OCI-LY1 (cell line): ENCODE measurements around the gene ENOX2.

Source experiments
- H2AFZ ChIP-seq: fragments of 200-600 bp; sonication (generic), shearing (Covaris generic); 2 replicates; pipeline ENCODE4 v1.6.0; 2014; ENCODE audit warnings: antibody characterized with exemption, mild to moderate bottlenecking, low read length
- H3F3A ChIP-seq: fragments of 200-600 bp; sonication (generic), shearing (Covaris generic); 2 replicates; pipeline ENCODE4 v1.6.0; 2014; ENCODE audit warnings: mild to moderate bottlenecking, antibody characterized with exemption, low read length, moderate library complexity; ENCODE audit not compliant: insufficient read depth
- H3K27ac ChIP-seq: fragments of 200-600 bp; sonication (generic); 2 replicates; pipeline ENCODE4 v1.5.1; 2014; ENCODE audit warnings: low read length, mixed run types, mild to moderate bottlenecking, low read depth; ENCODE audit not compliant: poor library complexity, severe bottlenecking
- H3K27me3 ChIP-seq: fragments of 200-600 bp; sonication (generic); 2 replicates; pipeline ENCODE4 v1.6.0; 2014; ENCODE audit warnings: antibody characterized with exemption, mild to moderate bottlenecking, low read length, moderate library complexity; ENCODE audit not compliant: insufficient read depth
- H3K36me3 ChIP-seq: fragments of 200-600 bp; sonication (generic); 2 replicates; pipeline ENCODE4 v1.6.1; 2014; ENCODE audit warnings: mild to moderate bottlenecking, antibody characterized with exemption, low read length, moderate library complexity, mixed read lengths; ENCODE audit not compliant: insufficient read depth
- H3K4me1 ChIP-seq: fragments of 200-600 bp; sonication (generic); 2 replicates; pipeline ENCODE4 v1.5.1; 2014; ENCODE audit warnings: mild to moderate bottlenecking, low read length, moderate library complexity; ENCODE audit not compliant: insufficient read depth, severe bottlenecking
- H3K4me2 ChIP-seq: fragments of 200-600 bp; sonication (generic), shearing (Covaris generic); 2 replicates; pipeline ENCODE4 v1.6.1; 2014; ENCODE audit warnings: low read length
- H3K4me3 ChIP-seq: fragments of 200-600 bp; sonication (generic); 2 replicates; pipeline ENCODE4 v1.5.1; 2014; ENCODE audit warnings: low read length, low read depth, mild to moderate bottlenecking, mixed read lengths; ENCODE audit not compliant: poor library complexity, severe bottlenecking
- H3K79me2 ChIP-seq: fragments of 200-600 bp; shearing (Covaris generic); 2 replicates; pipeline ENCODE4 v1.6.1; 2016; ENCODE audit warnings: mixed run types, low read length, mixed read lengths; ENCODE audit not compliant: insufficient read depth
- H3K9ac ChIP-seq: fragments of 200-600 bp; sonication (generic), shearing (Covaris generic); 2 replicates; pipeline ENCODE4 v1.6.1; 2014; ENCODE audit warnings: mild to moderate bottlenecking, low read length, mixed read lengths
- H3K9me2 ChIP-seq: fragments of 200-600 bp; sonication (generic), shearing (Covaris generic); 2 replicates; pipeline ENCODE4 v1.6.1; 2014; ENCODE audit warnings: low read depth, mild to moderate bottlenecking, low read length, mixed read lengths
- H3K9me3 ChIP-seq: fragments of 200-600 bp; shearing (Covaris generic); 2 replicates; pipeline ENCODE4 v1.6.1; 2014; ENCODE audit warnings: low read length, mixed read lengths
- H4K20me1 ChIP-seq: fragments of 200-600 bp; sonication (generic), shearing (Covaris generic); 2 replicates; pipeline ENCODE4 v1.6.0; 2016; ENCODE audit warnings: mild to moderate bottlenecking, low read length; ENCODE audit not compliant: insufficient read depth
- EZH2 ChIP-seq: fragments of 200-600 bp; sonication (generic), shearing (Covaris generic); IDR thresholded peaks from 2 replicates; pipeline ENCODE4 v1.8.0; 2017; ENCODE audit warnings: borderline replicate concordance, mixed run types, mild to moderate bottlenecking, antibody characterized with exemption, low read length, moderate library complexity, mixed read lengths
- TF ChIP-seq, protein P1 (sequence below): fragments of 200-600 bp; sonication (generic), shearing (Covaris generic); IDR thresholded peaks from 2 replicates; pipeline ENCODE4 v1.5.1; 2017; ENCODE audit warnings: mild to moderate bottlenecking, antibody characterized with exemption, low read length, moderate library complexity, mixed read lengths

The ENOX2 gene

DNA sequence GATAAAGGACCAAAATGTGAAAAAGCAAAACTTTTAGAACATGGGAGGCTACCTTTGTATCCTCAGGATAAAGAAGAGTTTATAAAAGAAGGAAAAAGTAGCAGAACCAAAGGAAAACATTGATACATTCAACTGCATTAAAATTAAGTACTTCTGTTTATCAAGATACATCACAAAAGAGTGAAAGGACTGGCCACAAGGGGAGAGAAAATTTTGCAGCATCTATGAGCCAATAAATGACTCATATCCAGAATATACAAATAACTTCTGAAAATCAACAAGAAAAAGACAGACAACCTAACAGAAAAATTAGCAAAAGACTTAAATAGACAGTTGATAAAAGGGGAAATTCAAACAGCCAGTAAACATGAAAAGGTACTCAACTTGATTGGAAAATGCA lies 324.1 kb downstream of the ENOX2 start:
- Histone ChIP-seq H3K27me3 (no peaks in the 10 kb centered on the region), H3F3A (no peaks in the 10 kb centered on the region), H3K4me3 (no peak overlapping the region), H3K9ac (no peak overlapping the region), H3K27ac (no peak overlapping the region), H3K79me2 (no peaks in the 10 kb centered on the region), H3K36me3 (no peaks in the 10 kb centered on the region), H3K9me3 (no peaks in the 10 kb centered on the region), H2AFZ (no peak overlapping the region), H4K20me1 (no peaks in the 10 kb centered on the region), H3K4me2 (no peak overlapping the region), H3K9me2 (no peaks in the 10 kb centered on the region), H3K4me1 (no peaks in the 10 kb centered on the region)
- no peak for TF ChIP-seq EZH2
- TF ChIP-seq, protein P1, sequence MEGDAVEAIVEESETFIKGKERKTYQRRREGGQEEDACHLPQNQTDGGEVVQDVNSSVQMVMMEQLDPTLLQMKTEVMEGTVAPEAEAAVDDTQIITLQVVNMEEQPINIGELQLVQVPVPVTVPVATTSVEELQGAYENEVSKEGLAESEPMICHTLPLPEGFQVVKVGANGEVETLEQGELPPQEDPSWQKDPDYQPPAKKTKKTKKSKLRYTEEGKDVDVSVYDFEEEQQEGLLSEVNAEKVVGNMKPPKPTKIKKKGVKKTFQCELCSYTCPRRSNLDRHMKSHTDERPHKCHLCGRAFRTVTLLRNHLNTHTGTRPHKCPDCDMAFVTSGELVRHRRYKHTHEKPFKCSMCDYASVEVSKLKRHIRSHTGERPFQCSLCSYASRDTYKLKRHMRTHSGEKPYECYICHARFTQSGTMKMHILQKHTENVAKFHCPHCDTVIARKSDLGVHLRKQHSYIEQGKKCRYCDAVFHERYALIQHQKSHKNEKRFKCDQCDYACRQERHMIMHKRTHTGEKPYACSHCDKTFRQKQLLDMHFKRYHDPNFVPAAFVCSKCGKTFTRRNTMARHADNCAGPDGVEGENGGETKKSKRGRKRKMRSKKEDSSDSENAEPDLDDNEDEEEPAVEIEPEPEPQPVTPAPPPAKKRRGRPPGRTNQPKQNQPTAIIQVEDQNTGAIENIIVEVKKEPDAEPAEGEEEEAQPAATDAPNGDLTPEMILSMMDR = no peak

GRCh38 chrX:130577431-130577830 lies 325.6 kb downstream of the ENOX2 start:
- Histone ChIP-seq H3K79me2 (no peaks in the 10 kb centered on the region), H4K20me1 (no peaks in the 10 kb centered on the region), H2AFZ (no peak overlapping the region), H3K4me3 (no peak overlapping the region), H3K9me2 (no peaks in the 10 kb centered on the region), H3K27ac (no peak overlapping the region), H3K4me1 (no peaks in the 10 kb centered on the region), H3K9me3 (no peaks in the 10 kb centered on the region), H3F3A (no peaks in the 10 kb centered on the region), H3K36me3 (no peaks in the 10 kb centered on the region), H3K27me3 (no peaks in the 10 kb centered on the region), H3K9ac (no peak overlapping the region), H3K4me2 (no peak overlapping the region)
- TF ChIP-seq, protein P1 = no peak
- no peak for TF ChIP-seq EZH2

- Histone ChIP-seq H2AFZ (no peak overlapping the region), H3K79me2 (no peaks in the 10 kb centered on the region), H3K9me3 (no peaks in the 10 kb centered on the region), H3K36me3 (no peaks in the 10 kb centered on the region), H3F3A (no peaks in the 10 kb centered on the region), H3K9me2 (no peaks in the 10 kb centered on the region), H3K4me3 (no peak overlapping the region), H3K27me3 (no peaks in the 10 kb centered on the region), H3K27ac (no peak overlapping the region), H3K4me1 (no peaks in the 10 kb centered on the region), H3K4me2 (no peak overlapping the region), H4K20me1 (no peaks in the 10 kb centered on the region), H3K9ac (no peak overlapping the region)
- TF ChIP-seq EZH2 = no peak
- TF ChIP-seq, protein P1 = peak; percentile 63
These were observed 327.1 kb downstream of the ENOX2 start for GRCh38 chrX:130575831-130576389.
